Endothelial cell (in vitro differentiated cells): ENCODE data around the gene RNF121. TPM values are rescaled to one million over a fixed set of nuclear protein-coding genes. Genes with fewer than 3 reads are reported as not detected.

Source experiments
- DNase-seq: peaks from one replicate; pipeline ENCODE4 v3.0.0; 2021; ENCODE audit warnings: low spot score
- H3K27ac Mint-ChIP-seq: one replicate; pipeline ENCODE4 v1.8.0; 2021; ENCODE audit warnings: mixed read lengths, inconsistent platforms; ENCODE audit not compliant: unreplicated experiment
- H3K27me3 Mint-ChIP-seq: one replicate; pipeline ENCODE4 v1.8.0; 2021; ENCODE audit warnings: mild to moderate bottlenecking, moderate library complexity, mixed read lengths, inconsistent platforms; ENCODE audit not compliant: unreplicated experiment
- H3K36me3 Mint-ChIP-seq: one replicate; pipeline ENCODE4 v1.8.0; 2021; ENCODE audit warnings: mild to moderate bottlenecking, low read depth, mixed read lengths, inconsistent platforms; ENCODE audit not compliant: unreplicated experiment
- H3K4me1 Mint-ChIP-seq: one replicate; pipeline ENCODE4 v1.8.0; 2021; ENCODE audit warnings: mild to moderate bottlenecking, mixed read lengths, inconsistent platforms; ENCODE audit not compliant: unreplicated experiment
- H3K4me3 Mint-ChIP-seq: one replicate; pipeline ENCODE4 v1.8.0; 2021; ENCODE audit warnings: mild to moderate bottlenecking, mixed read lengths, inconsistent platforms; ENCODE audit not compliant: unreplicated experiment
- H3K9me3 Mint-ChIP-seq: one replicate; pipeline ENCODE4 v1.8.0; 2021; ENCODE audit warnings: mixed read lengths, inconsistent platforms; ENCODE audit not compliant: unreplicated experiment
- total RNA-seq: library from RNA; stranded (reverse); fragmentation: NEBNext Ultra II Directional; extraction: Animal tissue kit (Norgen Biotek cat#: 25700); gene quantifications from one replicate; pipeline ENCODE4 v1.2.1, GENCODE V29; 2021; ENCODE audit not compliant: unreplicated experiment
- TF ChIP-seq, protein P1 (sequence below): fragments of 200-600 bp; sonication (generic); IDR thresholded peaks from one replicate; pipeline ENCODE4 v1.5.0; 2021; ENCODE audit warnings: antibody characterized with exemption; ENCODE audit not compliant: unreplicated experiment

The RNF121 gene
- total RNA-seq, 1 donor from 2014 or later, result 37.3 TPM

DNA sequence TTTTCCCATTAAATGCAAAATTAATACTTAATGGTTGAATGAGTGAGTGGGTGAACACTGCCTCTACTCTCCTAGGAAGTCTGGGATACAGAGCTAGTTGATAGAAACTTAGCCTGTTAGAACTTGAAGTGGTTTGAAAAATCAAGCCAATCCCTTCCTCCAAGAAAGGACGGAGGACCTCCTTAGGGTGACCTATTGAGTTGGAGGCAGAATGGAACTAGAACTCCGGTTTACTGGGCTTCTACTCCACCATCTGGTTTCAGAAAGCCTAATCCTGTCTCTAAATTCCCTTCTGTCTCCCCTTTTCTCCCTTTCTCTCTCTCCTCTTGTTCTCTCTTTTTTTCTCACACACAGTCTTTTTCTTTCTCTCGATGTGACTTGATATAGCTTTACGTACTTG, 50.2 kb downstream of the RNF121 start:
- H3K4me3 Mint-ChIP-seq, result no peak overlapping the region
- TF ChIP-seq, protein P1, sequence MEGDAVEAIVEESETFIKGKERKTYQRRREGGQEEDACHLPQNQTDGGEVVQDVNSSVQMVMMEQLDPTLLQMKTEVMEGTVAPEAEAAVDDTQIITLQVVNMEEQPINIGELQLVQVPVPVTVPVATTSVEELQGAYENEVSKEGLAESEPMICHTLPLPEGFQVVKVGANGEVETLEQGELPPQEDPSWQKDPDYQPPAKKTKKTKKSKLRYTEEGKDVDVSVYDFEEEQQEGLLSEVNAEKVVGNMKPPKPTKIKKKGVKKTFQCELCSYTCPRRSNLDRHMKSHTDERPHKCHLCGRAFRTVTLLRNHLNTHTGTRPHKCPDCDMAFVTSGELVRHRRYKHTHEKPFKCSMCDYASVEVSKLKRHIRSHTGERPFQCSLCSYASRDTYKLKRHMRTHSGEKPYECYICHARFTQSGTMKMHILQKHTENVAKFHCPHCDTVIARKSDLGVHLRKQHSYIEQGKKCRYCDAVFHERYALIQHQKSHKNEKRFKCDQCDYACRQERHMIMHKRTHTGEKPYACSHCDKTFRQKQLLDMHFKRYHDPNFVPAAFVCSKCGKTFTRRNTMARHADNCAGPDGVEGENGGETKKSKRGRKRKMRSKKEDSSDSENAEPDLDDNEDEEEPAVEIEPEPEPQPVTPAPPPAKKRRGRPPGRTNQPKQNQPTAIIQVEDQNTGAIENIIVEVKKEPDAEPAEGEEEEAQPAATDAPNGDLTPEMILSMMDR, result no peak
- no peaks in the 10 kb centered on the region for H3K27me3 Mint-ChIP-seq
- no peak overlapping the region for H3K27ac Mint-ChIP-seq
- H3K4me1 Mint-ChIP-seq, result no peaks in the 10 kb centered on the region
- H3K9me3 Mint-ChIP-seq, result no peaks in the 10 kb centered on the region
- no peak for DNase-seq
- H3K36me3 Mint-ChIP-seq, result peaks cover 6% of the 10 kb centered on the region

DNA sequence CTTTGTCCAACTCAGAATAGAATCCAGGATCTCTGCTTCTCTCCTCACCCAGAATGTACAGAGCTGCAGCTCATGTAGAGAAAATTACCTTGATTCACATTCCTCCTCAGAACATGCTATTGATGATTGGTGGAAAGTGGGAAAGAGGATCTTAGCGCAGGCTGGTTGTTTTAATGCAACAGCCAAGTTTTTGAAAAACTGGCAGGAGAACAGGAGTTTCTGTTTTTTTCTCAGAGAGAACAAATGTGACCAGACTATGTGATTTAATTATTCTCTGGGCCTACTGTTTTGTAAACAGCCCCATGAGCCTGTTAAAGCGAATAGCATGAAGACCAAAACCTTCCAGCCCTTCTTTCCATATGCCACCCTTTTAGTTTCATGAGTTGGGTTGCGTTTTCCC, 50.8 kb downstream of the RNF121 start:
- no peak overlapping the region for H3K4me3 Mint-ChIP-seq
- no peaks in the 10 kb centered on the region for H3K27me3 Mint-ChIP-seq
- no peak overlapping the region for H3K27ac Mint-ChIP-seq
- H3K36me3 Mint-ChIP-seq, result peaks cover 6% of the 10 kb centered on the region
- no peak for DNase-seq
- no peaks in the 10 kb centered on the region for H3K9me3 Mint-ChIP-seq
- no peaks in the 10 kb centered on the region for H3K4me1 Mint-ChIP-seq
- TF ChIP-seq, protein P1, result no peak

DNA sequence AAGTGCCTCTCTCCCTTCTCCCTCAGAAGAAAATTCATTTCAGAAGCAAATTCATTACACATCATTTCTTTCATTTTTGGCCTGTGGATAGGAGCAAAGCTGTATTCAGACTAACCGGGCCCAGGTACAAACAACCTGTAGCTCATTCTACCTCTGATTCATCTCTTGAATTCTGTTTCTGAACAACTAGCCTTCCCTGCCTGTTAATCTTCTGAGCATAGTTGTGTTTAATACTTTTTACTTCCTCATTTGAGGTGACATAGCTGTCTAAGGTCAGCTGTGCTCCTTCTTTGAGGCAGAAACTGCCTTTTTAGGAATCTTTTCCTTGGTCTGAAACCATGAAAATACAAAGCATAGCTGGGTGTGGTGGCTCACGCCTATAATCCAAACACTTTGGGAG, 57.3 kb downstream of the RNF121 start:
- Mint-ChIP-seq H3K9me3 (no peaks in the 10 kb centered on the region), H3K36me3 (peaks cover 6% of the 10 kb centered on the region)
- TF ChIP-seq, protein P1, result no peak

DNA sequence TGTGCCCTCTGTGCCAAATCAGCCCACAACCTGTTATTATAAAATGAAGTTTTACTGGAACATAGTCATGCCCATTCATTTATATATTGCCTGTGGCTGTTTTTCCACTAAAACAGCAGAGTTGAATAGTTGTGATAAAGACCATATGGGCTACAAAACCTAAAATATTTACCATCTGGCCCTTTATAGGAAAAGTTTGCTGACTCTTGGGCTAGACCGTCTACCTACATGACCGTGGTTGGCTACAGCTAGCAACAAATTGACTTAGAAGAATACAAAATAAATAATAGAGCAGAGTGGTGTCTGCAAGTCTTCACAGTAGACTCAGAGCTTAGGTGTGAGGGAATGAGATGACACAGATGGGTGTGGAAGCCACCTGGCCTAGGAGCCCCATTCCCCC, 58.7 kb downstream of the RNF121 start:
- TF ChIP-seq, protein P1, result no peak
- no peak overlapping the region for H3K4me3 Mint-ChIP-seq
- no peak for DNase-seq
- no peaks in the 10 kb centered on the region for H3K4me1 Mint-ChIP-seq
- no peaks in the 10 kb centered on the region for H3K9me3 Mint-ChIP-seq
- no peak overlapping the region for H3K27ac Mint-ChIP-seq
- H3K36me3 Mint-ChIP-seq, result peaks cover 6% of the 10 kb centered on the region
- peaks cover 3% of the 10 kb centered on the region for H3K27me3 Mint-ChIP-seq

More for the DNA sequence above, 57.3 kb downstream of the RNF121 start:
- H3K27me3 Mint-ChIP-seq, result peaks cover 3% of the 10 kb centered on the region
- no peak for DNase-seq
- H3K4me1 Mint-ChIP-seq, result no peaks in the 10 kb centered on the region
- H3K27ac Mint-ChIP-seq, result no peak overlapping the region
- H3K4me3 Mint-ChIP-seq, result no peak overlapping the region

DNA sequence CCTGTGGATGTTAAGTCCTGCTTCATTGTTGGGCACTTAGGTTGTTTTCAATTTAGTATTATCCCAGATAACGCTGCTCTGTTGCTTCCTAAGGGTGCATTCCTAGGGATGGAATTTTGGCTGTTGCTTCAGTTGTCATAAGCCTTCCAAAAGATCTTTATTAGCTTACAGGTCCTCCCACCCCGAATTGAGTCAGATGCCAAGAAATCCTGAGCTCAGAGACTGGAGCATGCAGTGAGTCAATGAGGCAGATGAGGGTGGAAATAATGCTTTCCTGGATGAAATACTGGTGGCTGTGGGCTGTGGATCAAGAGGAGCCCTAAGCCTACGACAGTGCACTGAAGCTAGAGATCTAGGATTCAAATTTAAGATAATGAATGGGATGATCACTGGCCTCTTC, 59.2 kb downstream of the RNF121 start:
- Mint-ChIP-seq H3K4me3 (no peak overlapping the region), H3K27me3 (peaks cover 3% of the 10 kb centered on the region), H3K4me1 (no peaks in the 10 kb centered on the region), H3K27ac (no peak overlapping the region), H3K9me3 (no peaks in the 10 kb centered on the region), H3K36me3 (peaks cover 8% of the 10 kb centered on the region)
- TF ChIP-seq, protein P1, result no peak
- no peak for DNase-seq
